ENCODE results near the gene NPHP1. TPM values are rescaled to one million over a fixed set of nuclear protein-coding genes. Genes with fewer than 3 reads are reported as not detected.

NPHP1 gene
- polyA plus RNA-seq, 1 experiment, result 5.4 TPM

DNA sequence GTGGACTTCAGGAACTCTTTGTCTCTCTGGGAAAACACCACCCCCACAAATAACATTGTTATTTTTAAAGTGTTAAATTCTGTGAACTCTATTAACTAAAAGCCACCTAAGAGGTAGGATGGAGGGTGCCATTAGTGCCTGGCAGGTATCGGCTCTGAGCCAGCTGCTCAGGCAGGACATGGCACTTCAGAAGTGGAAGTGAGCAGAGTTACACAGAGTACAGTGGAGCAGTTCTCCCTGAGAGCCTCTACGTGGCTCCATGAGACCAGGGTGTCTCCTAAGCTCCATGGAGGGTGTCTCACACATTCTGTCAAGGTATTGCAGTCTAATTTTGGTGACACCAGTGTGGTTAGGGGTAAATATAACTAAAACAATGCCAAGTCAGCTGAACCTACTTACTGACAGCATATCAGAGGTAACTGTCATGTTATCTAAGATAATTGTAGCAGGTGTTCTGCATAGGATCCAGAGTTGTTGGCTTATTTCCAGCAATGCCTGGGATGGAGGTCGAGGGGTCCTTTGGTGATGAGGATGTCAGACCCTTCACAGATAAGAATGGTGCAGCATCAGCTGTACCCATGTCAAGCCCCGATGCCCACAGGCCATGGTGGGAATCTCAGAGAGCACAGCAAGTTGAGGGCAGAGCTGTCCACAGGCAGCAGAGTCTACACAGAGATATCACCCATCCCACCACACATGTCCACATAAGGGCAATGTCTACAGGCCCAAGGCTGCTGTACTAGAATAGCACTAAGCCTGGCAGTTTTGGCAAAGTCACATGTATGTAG is 80.6 kb downstream of the NPHP1 start:
- CTCF ChIA-PET, result interaction anchor here (1.4 to 1.9 kb wide), 2 partner anchors 8 to 33 kb away, joined by 4 to 12 read pairs; partner anchors contain the start of gene MALL
- DNase-seq (ENCODE audit: low read depth, low spot score), result no peak
- H3K9me3 ChIP-seq (ENCODE audit: control insufficient read depth, insufficient read depth, low read length), result no peaks in the 10 kb centered on the region
- H3K4me3 ChIP-seq (ENCODE audit: low read depth, low read length), result no peak overlapping the region
- H3K27me3 ChIP-seq (ENCODE audit: control insufficient read depth, insufficient read depth, low read length), result no peaks in the 10 kb centered on the region
- no peak overlapping the region for H3K27ac ChIP-seq (ENCODE audit: low read depth, low read length)
- TF ChIP-seq, protein P1, sequence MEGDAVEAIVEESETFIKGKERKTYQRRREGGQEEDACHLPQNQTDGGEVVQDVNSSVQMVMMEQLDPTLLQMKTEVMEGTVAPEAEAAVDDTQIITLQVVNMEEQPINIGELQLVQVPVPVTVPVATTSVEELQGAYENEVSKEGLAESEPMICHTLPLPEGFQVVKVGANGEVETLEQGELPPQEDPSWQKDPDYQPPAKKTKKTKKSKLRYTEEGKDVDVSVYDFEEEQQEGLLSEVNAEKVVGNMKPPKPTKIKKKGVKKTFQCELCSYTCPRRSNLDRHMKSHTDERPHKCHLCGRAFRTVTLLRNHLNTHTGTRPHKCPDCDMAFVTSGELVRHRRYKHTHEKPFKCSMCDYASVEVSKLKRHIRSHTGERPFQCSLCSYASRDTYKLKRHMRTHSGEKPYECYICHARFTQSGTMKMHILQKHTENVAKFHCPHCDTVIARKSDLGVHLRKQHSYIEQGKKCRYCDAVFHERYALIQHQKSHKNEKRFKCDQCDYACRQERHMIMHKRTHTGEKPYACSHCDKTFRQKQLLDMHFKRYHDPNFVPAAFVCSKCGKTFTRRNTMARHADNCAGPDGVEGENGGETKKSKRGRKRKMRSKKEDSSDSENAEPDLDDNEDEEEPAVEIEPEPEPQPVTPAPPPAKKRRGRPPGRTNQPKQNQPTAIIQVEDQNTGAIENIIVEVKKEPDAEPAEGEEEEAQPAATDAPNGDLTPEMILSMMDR (IDR thresholded peaks at IDR 0.05; ENCODE audit: low read depth, low read length), result no peak
- POLR2A ChIA-PET, result no interaction called here

DNA sequence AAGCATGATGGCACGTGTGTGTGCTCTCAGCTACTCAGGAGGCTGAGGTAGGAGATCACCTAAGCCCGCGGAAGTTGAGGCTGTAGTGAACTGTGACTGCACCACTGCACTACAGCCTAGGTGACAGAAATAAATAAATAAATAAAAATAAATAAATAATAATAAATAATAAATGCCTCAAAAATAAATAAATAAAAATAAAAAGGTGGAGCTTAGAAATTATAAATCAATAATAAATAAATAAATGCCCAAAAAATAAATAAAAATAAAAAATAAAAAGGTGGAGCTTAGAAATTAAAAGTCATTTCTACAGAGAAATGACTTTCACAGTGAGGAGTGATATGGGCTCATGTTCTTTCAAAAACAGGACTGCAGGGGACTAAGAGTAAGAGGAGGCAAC is 83.2 kb downstream of the NPHP1 start:
- no peak overlapping the region for H3K4me3 ChIP-seq (ENCODE audit: low read depth, low read length)
- CTCF ChIA-PET, result interaction anchor here (1.9 kb wide), 1 partner anchor 35 kb away, joined by 6 read pairs; no protein-coding TSS in a partner anchor

DNA sequence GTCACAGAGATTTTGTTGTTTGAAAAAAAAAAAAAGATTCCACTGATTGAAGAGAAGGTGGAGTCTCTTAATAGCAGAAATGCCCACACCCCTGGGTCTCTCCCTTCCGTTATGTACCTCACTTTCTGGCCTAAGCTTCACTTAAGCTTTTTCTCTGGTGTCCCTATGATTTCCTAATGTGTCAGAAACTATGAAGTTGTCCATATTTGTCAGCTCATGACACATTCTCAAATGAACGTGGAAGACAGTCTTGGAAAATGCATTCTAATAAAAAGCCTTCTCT is 83.8 kb downstream of the NPHP1 start:
- H3K9me3 ChIP-seq (ENCODE audit: control insufficient read depth, insufficient read depth, low read length), result no peaks in the 10 kb centered on the region
- H3K4me3 ChIP-seq (ENCODE audit: low read depth, low read length), result no peak overlapping the region
- ChIA-PET POLR2A (no interaction called here), CTCF (interaction anchor here (1.9 kb wide), 1 partner anchor 36 kb away, joined by 6 read pairs; no protein-coding TSS in a partner anchor)
- H3K27ac ChIP-seq (ENCODE audit: low read depth, low read length), result no peak overlapping the region
- no peak for DNase-seq (ENCODE audit: low read depth, low spot score)
- TF ChIP-seq, protein P1 (IDR thresholded peaks at IDR 0.05; ENCODE audit: low read depth, low read length), result no peak
- no peaks in the 10 kb centered on the region for H3K27me3 ChIP-seq (ENCODE audit: control insufficient read depth, insufficient read depth, low read length)

More for the DNA sequence above, 83.2 kb downstream of the NPHP1 start:
- TF ChIP-seq, protein P1 (IDR thresholded peaks at IDR 0.05; ENCODE audit: low read depth, low read length), result no peak
- Histone ChIP-seq H3K9me3 (ENCODE audit: control insufficient read depth, insufficient read depth, low read length) (no peaks in the 10 kb centered on the region), H3K27me3 (ENCODE audit: control insufficient read depth, insufficient read depth, low read length) (no peaks in the 10 kb centered on the region), H3K27ac (ENCODE audit: low read depth, low read length) (no peak overlapping the region)
- DNase-seq (ENCODE audit: low read depth, low spot score), result no peak
- POLR2A ChIA-PET, result no interaction called here

DNA sequence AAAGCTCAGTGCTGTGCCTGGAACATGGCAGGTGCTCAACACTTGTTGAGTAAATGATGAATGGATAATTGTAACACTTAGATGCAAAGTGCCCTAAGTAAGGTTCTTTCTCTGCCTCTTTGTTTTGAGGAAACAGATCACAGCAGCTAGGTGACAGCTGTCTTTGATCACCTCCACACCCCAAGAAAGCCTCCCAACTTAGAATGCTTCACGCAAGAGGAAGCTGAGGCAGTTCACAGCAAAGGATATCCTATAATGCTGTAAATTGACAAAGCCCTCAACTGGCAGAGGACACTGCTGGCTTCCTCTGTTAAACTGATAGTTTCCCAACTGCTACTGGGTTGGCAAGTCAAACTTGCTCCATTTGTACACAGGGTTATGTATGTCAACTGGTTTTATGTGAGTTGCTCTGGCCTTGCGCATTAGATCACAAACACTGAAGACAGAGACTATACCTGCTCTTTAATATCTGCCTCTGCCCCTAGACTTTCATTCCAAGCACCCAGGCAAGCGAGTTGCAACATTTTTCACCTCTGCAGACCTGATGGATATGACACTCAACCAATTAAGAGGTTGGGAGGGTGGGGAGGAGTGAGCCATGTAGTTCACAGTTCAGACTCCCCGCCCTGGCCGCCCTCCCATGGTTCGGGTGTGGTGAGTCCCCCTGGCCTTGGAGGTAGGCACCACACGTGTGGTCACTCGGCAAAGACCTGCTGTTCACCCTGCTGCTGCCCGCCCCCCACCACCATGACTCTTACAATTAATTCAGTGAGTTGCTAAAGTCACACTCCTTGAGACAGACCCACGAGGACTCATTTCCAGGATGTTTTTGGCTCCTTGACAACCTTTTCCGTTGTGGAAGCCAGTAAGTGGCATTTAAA is 84.4 kb downstream of the NPHP1 start:
- Histone ChIP-seq H3K4me3 (ENCODE audit: low read depth, low read length) (no peak overlapping the region), H3K27ac (ENCODE audit: low read depth, low read length) (no peak overlapping the region), H3K27me3 (ENCODE audit: control insufficient read depth, insufficient read depth, low read length) (no peaks in the 10 kb centered on the region), H3K9me3 (ENCODE audit: control insufficient read depth, insufficient read depth, low read length) (no peaks in the 10 kb centered on the region; the same call in 1 of the 2 replicates)
- ChIA-PET CTCF (interaction anchor here (1.9 kb wide), 1 partner anchor 36 kb away, joined by 6 read pairs; no protein-coding TSS in a partner anchor), POLR2A (no interaction called here)
- no peak for DNase-seq (ENCODE audit: low read depth, low spot score)
- TF ChIP-seq, protein P1 (IDR thresholded peaks at IDR 0.05; ENCODE audit: low read depth, low read length), result no peak

Measured in AG04450 (cell line).